GM19035 (cell line): ENCODE results near the gene LFNG.

Experiments used
- ATAC-seq: cut with Tn5 transposase; IDR thresholded peaks from one replicate; pipeline ENCODE4 v1.9.1; 2021; ENCODE audit not compliant: unreplicated experiment

LFNG gene

DNA sequence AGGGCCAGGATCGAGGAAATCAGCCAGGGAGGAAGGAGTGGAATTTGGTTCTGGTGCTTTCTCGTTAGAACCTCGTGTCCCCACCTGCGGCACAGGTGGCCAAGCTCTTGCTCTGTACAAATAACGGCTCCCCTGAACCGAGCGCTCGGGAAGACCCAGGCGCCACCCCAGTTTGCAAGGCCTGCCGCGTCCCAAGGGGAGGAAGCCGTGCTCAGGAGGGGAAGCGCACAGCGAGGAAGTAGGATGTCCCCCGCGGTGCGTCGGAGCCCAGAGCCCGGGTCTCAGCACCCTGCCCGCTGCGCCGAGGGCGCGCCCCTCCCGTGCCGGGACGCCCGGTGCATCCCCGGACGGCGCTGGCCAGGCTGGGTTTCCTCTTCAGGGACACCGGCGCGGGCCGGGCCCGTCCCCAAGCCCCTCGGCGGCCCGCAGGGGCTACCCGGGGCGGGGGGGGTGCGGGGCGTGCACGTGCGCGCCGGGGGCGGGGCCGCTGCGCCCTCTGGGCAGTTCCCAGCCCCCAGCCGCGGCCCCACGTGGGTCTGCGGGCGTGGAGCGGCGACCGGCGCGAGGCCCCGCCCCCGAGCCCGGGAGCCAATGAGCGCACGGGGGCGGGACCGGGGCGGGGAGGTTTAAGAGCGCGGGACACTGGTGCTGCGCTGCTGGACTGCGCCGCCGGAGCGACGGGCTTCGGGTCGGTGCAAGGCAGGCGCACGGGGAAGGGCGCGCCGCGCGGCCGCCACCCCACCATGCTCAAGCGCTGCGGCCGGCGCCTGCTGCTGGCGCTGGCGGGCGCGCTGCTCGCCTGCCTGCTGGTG, at the start of gene LFNG:
LFNG (plus strand) TSS at position 656 of the 812 bp plus-strand sequence; CDS start at position 744, 88 bp downstream.
- peak; percentile 82 for ATAC-seq

DNA sequence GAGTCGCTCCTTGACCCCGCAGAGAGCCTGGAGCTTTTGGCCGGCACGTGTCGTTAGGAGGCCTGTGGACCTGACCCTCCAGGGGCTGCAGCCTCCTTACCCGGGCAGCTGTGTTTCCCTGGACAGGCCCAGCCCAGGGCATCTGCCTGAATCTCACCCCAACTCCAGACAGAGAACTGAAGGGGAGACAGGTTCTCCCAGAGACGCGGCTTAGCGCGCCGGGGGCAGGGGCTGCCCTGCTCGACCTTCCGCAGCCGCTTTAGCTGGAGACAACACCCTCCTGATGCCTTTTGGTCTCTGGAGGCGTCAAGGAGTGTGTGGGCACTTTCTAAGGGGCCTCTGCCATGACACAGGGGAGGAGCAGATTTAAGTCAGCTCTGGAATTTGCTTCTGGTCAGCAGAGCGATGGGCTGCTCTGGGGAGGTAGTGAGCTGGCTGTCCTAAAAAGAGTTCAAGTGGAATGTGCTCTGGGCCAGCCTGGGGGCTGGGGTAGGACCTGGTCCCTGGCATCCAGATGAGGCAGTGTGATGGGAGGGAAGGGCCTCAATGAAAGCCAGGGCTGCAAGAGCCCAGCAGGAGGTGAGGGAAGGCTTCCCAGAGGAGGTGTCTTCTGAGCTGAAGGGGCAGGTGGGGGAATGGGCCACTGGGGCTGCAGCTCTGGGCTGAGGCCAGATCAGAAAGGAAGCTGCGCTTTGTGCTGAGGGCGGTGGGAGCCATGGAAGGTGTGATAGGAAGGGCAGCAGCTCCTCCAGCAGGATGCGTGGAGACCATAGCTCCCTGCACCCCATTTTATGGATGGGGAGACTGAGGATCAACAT, 49.2 kb upstream of the LFNG start:
- ATAC-seq = no peak

GRCh38 chr7:2471022-2471329, 48.6 kb upstream of the LFNG start:
- ATAC-seq = no peak

- ATAC-seq = no peak
Observed at GRCh38 chr7:2471396-2471795, 48.2 kb upstream of the LFNG start.

- ATAC-seq = no peak
Observed at GRCh38 chr7:2472739-2473138, 46.8 kb upstream of the LFNG start.

- no peak for ATAC-seq
Observed at GRCh38 chr7:2473496-2474180, 45.9 kb upstream of the LFNG start.

- ATAC-seq = no peak
Observed at GRCh38 chr7:2474224-2474623, 45.4 kb upstream of the LFNG start.

DNA sequence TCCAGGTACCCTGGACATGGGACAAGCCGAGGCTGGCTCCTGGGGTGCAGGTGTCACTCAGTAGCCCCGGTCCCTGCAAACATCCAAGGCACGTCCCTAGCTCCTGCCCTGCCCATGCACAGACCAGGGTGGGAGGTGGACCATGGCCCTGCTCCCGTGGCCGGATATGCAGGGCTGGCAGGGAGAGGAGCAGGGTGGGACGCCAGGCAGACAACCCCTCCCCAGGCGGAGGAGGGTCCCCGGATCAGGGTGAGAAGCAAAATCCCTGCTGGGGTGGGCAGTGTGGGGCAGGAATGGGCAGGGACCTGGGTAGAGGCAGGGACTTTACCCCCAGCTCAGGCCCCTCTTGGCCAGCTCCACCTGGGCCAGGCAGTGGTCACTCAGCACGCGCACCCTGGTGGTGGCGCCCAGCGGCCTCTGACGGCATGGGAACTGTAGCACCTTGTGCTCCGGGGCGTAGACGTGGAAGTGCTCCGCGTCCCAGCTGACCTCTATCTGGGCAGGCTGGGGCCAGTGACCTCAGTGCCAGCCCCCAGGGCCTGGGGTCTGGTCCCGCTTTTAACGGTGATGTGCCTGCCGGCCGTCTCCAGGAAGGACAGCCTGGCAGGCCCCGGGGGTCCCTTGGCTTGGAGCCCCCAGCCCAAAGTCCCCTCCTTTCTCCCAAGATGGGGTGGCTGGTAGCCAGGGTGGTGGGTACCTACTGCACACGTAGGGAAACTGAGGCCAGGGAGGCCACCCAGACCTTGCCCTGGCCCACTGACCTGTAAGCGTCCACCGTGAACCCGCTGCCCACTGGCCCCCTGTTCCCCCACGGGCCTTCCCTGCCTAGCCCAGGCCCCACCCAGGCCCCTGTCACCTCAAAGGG, 44.5 kb upstream of the LFNG start:
- no peak for ATAC-seq

DNA sequence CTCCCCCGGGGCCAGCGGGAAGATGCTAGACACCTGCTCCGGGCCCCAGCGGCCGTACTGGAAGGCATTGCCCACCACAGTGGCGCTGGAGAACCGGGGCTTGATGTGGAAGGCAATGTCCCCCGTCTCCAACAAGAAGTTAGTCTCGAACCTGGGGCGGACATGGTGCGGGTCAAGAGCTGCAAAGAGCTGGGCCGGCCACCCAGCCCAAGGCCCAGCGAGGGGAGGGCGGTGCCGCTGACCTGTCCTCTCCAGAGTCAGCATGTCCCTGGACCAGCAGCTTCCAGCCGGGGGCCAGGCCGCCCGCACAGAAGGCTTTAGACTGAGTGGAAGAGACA, 43.9 kb upstream of the LFNG start:
- ATAC-seq = no peak

- no peak for ATAC-seq
Observed at GRCh38 chr7:2476298-2476697, 43.3 kb upstream of the LFNG start, which contains the start of gene GRIFIN. Gene GRIFIN (minus strand): TSS chr7:2476398. CDS start chr7:2476383, 15 bp downstream.

DNA sequence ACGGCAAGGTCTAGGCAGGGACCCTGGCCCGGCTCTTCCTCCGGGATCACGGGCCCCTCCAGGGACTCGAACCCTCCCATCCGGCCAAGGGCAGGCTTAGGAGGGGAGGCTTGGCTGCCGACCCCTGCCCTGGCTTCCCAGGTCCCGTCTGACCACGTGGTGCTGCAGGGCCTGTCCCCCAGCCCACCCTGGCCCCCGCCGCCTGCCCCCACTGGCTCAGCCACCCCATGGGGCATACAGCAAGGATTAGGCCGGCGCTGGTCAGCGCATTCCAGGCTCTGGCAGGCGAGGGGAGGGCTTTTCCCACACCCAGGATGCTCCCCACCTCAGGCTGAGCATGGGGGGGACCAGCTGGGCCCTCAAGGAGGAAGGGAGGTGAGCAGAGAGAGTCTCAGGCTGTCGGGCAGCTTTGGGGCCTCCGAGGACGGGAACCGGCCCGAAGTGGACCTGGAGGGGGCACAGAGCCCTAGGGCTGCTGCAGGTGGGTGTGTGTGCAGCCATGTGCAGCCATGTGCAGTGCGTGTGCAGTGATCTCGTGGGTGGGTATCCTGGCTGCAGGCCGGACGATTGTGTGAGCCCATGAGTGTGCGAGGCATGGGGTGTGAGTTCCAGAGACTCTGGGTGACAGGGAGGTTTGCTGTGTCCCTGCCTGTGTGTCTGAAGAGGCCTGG, 42.7 kb upstream of the LFNG start:
- ATAC-seq = no peak

GRCh38 chr7:2477447-2478398, 41.9 kb upstream of the LFNG start:
- no peak for ATAC-seq

DNA sequence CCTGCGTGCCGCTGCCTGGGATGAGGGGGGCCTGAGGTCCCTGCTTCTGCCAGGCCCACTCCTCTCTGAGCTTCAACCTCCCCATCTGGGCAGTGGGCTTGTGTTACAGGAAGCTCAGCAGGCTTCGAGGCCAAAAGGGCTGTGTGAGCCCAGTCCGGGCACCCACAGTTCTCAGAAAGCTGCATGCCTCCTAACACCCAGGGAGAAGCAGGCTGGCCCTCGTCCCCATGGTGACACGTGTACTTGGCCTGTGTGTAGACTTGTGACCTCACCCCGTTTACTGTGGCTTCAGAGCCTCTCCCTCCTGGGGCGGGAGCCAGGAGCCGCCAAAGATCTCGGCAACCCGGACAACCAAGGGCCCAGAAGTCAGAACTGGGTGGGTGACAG, 41.2 kb upstream of the LFNG start:
- ATAC-seq = no peak

- ATAC-seq = no peak
Observed at GRCh38 chr7:2478800-2479199, 40.8 kb upstream of the LFNG start.

DNA sequence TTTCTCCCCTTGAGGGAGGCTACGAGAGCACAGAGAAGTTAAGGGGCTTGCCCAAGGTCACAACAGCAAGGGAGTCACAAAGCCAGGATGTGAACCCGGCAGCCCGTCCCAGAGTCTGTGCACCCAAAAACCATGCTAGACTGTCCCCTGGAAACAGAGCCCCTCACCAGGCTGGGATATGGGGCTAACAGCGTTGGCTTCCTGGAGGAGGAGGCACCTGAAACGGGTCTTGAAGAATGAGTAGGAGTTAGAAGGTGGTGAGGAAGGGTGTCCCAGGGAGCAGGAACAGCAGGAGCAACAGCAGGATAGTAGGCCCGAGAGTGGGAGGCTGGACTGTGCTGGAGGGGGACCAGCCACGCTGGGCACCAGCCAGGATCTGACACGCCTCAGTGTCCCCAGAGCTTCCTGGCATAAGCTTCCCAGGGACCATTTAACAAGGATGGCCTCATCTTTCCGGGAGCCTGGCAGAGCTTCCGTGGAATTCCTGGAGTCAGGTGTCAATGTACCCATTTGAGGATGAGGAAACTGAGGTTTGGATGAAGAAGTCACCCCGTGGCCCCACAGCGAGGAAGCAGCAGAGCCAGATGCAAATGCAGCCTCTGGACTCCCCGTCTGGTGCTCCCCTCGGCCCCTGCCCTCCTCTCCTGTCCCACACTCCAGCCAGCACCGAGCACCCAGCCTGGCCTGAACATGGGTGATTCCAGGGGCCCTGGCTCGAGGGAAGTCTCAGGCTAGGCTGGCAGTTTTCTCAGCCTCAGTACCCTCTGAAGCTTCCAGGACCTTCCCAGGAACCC, 40.1 kb upstream of the LFNG start:
- no peak for ATAC-seq

GRCh38 chr7:2480070-2480408, 39.5 kb upstream of the LFNG start:
- no peak for ATAC-seq

DNA sequence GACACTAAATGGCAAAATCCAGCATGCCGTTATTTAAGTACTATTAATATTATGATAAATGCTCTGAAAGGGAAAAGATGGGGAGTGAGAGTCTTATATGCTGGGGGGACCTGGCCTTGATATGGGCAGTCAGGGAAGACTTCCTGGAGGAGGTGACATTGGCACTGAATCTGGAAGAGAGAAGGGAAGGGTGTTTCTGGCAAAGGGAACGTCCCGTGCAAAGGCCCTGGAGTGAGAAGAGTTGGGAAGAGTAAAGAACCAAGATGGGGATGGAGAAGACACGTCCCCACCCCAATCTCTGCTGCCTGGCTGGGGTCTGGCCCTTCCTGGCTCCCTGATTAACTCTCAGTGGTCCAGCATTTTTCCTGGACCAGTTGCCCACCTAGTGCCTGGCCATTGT, 38.4 kb upstream of the LFNG start:
- no peak for ATAC-seq

- no peak for ATAC-seq
Observed at GRCh38 chr7:2482725-2483451, 36.7 kb upstream of the LFNG start.
